Chondrocyte (in vitro differentiated cells): ENCODE measurements around the gene TKFC. TPM values are rescaled to one million over a fixed set of nuclear protein-coding genes. Genes with fewer than 3 reads are reported as not detected.

Experiments used
- DNase-seq: peaks from one replicate; pipeline ENCODE4 v3.0.0; 2021; ENCODE audit warnings: mixed read lengths, low spot score
- H3K27ac Mint-ChIP-seq: one replicate; pipeline ENCODE4 v1.8.0; 2021; ENCODE audit warnings: mild to moderate bottlenecking, moderate library complexity, mixed read lengths; ENCODE audit not compliant: unreplicated experiment
- H3K27me3 Mint-ChIP-seq: 2 replicates; pipeline ENCODE4 v1.8.0; 2021; ENCODE audit warnings: low read depth, mixed read lengths
- H3K36me3 Mint-ChIP-seq: 2 replicates; pipeline ENCODE4 v1.8.0; 2021; ENCODE audit warnings: low read depth, mixed read lengths
- H3K4me1 Mint-ChIP-seq: 2 replicates; pipeline ENCODE4 v1.8.0; 2021; ENCODE audit warnings: low read depth, mild to moderate bottlenecking, mixed read lengths
- H3K4me3 Mint-ChIP-seq: one replicate; pipeline ENCODE4 v1.8.0; 2021; ENCODE audit warnings: mild to moderate bottlenecking, moderate library complexity, mixed read lengths; ENCODE audit not compliant: unreplicated experiment
- H3K9me3 Mint-ChIP-seq: 2 replicates; pipeline ENCODE4 v1.8.0; 2021; ENCODE audit warnings: low read depth, mixed read lengths
- CTCF ChIP-seq: fragments of 200-600 bp; sonication (generic); IDR thresholded peaks from 2 replicates; pipeline ENCODE4 v1.5.0; 2021; ENCODE audit warnings: antibody characterized with exemption, mild to moderate bottlenecking, moderate library complexity
- total RNA-seq: library from RNA; stranded (reverse); gene quantifications from 3 replicates; pipeline ENCODE4 v1.2.1, GENCODE V29; 2021

The TKFC gene
- total RNA-seq, 1 donor from 2014 or later, result 32.2 TPM

- Mint-ChIP-seq H3K27ac (no peak overlapping the region), H3K4me3 (no peak overlapping the region), H3K36me3 (peaks cover 10% of the 10 kb centered on the region), H3K27me3 (no peaks in the 10 kb centered on the region), H3K4me1 (no peaks in the 10 kb centered on the region), H3K9me3 (no peaks in the 10 kb centered on the region)
- no peak for TF ChIP-seq CTCF
- DNase-seq, result no peak
Measured at GRCh38 chr11:61341706-61342105, 8.7 kb downstream of the TKFC start.

DNA sequence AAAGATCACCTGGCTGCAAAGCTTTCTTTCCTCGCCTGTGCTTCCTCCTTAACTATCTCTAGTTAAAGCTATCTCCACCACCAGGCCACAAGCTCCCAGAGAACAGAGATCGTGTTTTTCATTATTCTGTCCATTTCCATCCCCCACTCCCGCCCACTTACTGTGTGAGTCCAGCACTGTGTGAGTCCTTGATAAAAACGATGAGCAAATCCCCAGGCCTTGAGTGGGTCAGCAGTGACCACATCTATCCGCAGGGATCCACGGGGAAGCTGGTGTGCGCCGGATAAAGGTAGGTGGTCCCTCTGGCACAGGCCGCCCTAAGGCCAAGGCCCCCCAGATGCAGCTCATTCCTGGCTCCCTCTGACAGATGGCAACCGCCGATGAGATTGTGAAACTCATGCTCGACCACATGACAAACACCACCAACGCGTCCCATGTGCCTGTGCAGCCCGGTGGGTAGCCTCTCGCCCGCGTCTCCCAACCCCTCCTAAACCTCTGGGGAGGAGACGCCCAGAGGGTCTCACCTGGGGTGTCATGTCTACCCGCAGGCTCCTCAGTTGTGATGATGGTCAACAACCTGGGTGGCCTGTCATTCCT, 9.3 kb downstream of the TKFC start:
- H3K4me3 Mint-ChIP-seq, result no peak overlapping the region
- TF ChIP-seq CTCF, result no peak
- H3K27ac Mint-ChIP-seq, result no peak overlapping the region

DNA sequence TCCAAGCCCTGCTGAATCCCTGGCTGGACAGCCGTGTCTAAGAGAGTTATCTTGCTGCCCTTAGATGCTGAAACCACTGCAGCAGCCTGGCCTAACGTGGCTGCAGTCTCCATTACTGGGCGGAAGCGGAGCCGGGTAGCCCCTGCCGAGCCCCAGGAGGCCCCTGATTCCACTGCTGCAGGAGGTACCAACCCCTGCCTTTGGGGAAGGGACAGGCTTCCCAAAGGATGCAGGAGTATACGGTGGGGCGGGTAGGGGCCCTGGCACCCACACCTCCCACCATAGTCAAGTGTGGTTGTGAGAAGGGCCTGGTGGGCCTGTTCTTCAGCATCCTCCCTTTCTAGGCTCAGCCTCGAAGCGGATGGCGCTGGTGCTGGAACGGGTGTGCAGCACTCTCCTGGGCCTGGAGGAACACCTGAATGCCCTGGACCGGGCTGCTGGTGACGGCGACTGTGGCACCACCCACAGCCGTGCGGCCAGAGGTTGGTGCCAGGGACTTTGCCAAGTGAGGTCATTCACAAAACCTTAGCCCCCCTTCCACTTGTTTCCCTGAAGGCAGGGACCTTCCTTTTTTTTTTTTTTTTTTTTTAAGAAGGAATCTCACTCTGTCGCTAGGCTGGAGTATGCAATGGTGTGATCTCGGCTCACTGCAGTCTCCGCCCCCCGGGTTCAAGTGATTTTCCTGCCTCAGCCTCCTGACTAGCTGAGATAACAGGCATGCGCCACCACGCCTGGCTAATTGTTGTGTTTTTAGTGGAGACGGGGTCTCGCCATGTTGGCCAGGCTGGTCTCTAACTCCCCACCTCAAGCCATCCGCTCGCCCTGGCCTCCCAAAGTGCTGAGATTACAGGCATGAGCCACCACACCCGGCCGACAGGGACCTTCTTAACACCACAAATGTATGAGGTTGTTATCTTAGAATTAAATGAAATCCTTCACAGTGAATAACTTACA, 11.0 kb downstream of the TKFC start:
- peaks cover 14% of the 10 kb centered on the region for H3K36me3 Mint-ChIP-seq

More for the DNA sequence above, 9.3 kb downstream of the TKFC start:
- no peaks in the 10 kb centered on the region for H3K4me1 Mint-ChIP-seq
- H3K36me3 Mint-ChIP-seq, result peaks cover 10% of the 10 kb centered on the region
- no peaks in the 10 kb centered on the region for H3K27me3 Mint-ChIP-seq
- H3K9me3 Mint-ChIP-seq, result no peaks in the 10 kb centered on the region
- no peak for DNase-seq

DNA sequence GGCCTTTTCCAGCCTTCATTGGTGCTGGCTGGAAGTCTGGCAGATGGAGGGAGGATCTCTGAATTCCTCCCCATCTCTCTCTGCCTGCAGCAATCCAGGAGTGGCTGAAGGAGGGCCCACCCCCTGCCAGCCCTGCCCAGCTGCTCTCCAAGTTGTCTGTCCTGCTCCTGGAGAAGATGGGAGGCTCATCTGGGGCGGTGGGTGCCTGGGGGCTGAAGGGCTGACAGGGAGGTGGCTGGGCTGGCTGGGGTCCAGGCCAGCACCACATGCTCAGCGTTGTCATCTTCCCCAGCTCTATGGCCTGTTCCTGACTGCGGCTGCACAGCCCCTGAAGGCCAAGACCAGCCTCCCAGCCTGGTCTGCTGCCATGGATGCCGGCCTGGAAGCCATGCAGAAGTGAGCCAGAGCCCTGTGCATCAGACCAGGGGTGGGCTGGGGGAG, 12.2 kb downstream of the TKFC start:
- Mint-ChIP-seq H3K9me3 (no peaks in the 10 kb centered on the region), H3K4me1 (no peaks in the 10 kb centered on the region), H3K4me3 (no peak overlapping the region), H3K36me3 (peaks cover 16% of the 10 kb centered on the region), H3K27me3 (no peaks in the 10 kb centered on the region), H3K27ac (no peak overlapping the region)
- DNase-seq, result no peak
- TF ChIP-seq CTCF, result no peak

More for the DNA sequence above, 11.0 kb downstream of the TKFC start:
- no peak for TF ChIP-seq CTCF
- no peak for DNase-seq
- no peak overlapping the region for H3K4me3 Mint-ChIP-seq
- no peaks in the 10 kb centered on the region for H3K4me1 Mint-ChIP-seq
- H3K27me3 Mint-ChIP-seq, result no peaks in the 10 kb centered on the region
- H3K27ac Mint-ChIP-seq, result no peak overlapping the region
- H3K9me3 Mint-ChIP-seq, result no peaks in the 10 kb centered on the region
